Thymus (tissue), 11 donors: ENCODE results near the gene RALGDS. TPM values are rescaled to one million over a fixed set of nuclear protein-coding genes. Genes with fewer than 3 reads are reported as not detected.

ENCODE experiments used
- DNase-seq, 9 donors: peaks; one replicate each; pipeline ENCODE4 v3.0.0-alpha.2; 2013; ENCODE audit warnings: low spot score in 9 of 9, low read depth in 6 of 9, missing footprints in 1 of 9
- H3K27ac ChIP-seq, 2 donors: one replicate each; pipeline ENCODE4 v1.5.1; 2013; ENCODE audit warnings: control low read depth in 1 of 2, low read depth in 1 of 2, low read length in 1 of 2, mild to moderate bottlenecking in 1 of 2, moderate library complexity in 1 of 2
- H3K27me3 ChIP-seq, 2 donors: one replicate each; pipeline ENCODE4 v1.5.1; 2013; ENCODE audit warnings: low read length in 1 of 2; ENCODE audit not compliant: control insufficient read depth in 2 of 2, insufficient read depth in 1 of 2
- H3K36me3 ChIP-seq, 2 donors: one replicate each; pipeline ENCODE4 v1.5.1; 2013; ENCODE audit warnings: low read length in 1 of 2, mild to moderate bottlenecking in 1 of 2, moderate library complexity in 1 of 2; ENCODE audit not compliant: control insufficient read depth in 2 of 2, insufficient read depth in 2 of 2
- H3K4me1 ChIP-seq, 2 donors: one replicate each; pipeline ENCODE4 v1.5.1; 2013; ENCODE audit warnings: low read length in 2 of 2; ENCODE audit not compliant: control insufficient read depth in 2 of 2, insufficient read depth in 2 of 2
- H3K4me3 ChIP-seq, 2 donors: one replicate each; pipeline ENCODE4 v1.5.1; 2013; ENCODE audit warnings: low read length in 2 of 2, control low read depth in 1 of 2, mild to moderate bottlenecking in 1 of 2
- H3K9me3 ChIP-seq, 2 donors: one replicate each; pipeline ENCODE4 v1.5.1; 2013; ENCODE audit warnings: low read length in 1 of 2, mild to moderate bottlenecking in 1 of 2; ENCODE audit not compliant: control insufficient read depth in 2 of 2, insufficient read depth in 1 of 2
- WGBS: extraction: QIAGEN DNeasy Blood & Tissue Kit; methylation state at CpG from one replicate; pipeline ENCODE4 v1.1.7; 2013; 5-methylcytosine and 5-hydroxymethylcytosine counted together
- polyA plus RNA-seq: library from polyadenylated mRNA; stranded (reverse); fragments of 200-250 nt; gene quantifications from one replicate; pipeline ENCODE4 v1.2.3, GENCODE V29; 2013
- total RNA-seq: library from RNA; stranded (reverse); fragments of 120-200 nt; gene quantifications from one replicate; pipeline ENCODE4 v1.2.4, GENCODE V29; 2013
- donor health status: healthy.

The RALGDS gene
- total and polyA plus RNA-seq, 2 donors: 25.9 to 42.1 TPM

- peaks cover 0 to 3% of the 10 kb centered on the region in 2 donors for H3K36me3 ChIP-seq
- WGBS: 92% methylated on average over 19 of the region's 19 CpGs
- H3K9me3 ChIP-seq: no peaks in the 10 kb centered on the region
- DNase-seq: no peak
- H3K4me3 ChIP-seq: no peak overlapping the region
- H3K27ac ChIP-seq: peak overlapping the region in 1 of 2 donors; percentile 21
- peaks cover 0 to 9% of the 10 kb centered on the region in 2 donors for H3K27me3 ChIP-seq
- H3K4me1 ChIP-seq: peaks cover 4 to 62% of the 10 kb centered on the region in 2 donors
Observed at GRCh38 chr9:133122935-133123611, 2.0 kb upstream of the RALGDS start.

- no peak overlapping the region for H3K4me3 ChIP-seq
- no peak for DNase-seq
Observed at GRCh38 chr9:133122605-133122934, 1.5 kb upstream of the RALGDS start.

GRCh38 chr9:133121915-133122550, 993 bp upstream of the RALGDS start:
- Histone ChIP-seq H3K4me3 (no peak overlapping the region), H3K27me3 (peaks cover 0 to 9% of the 10 kb centered on the region in 2 donors), H3K9me3 (no peaks in the 10 kb centered on the region), H3K4me1 (peaks cover 4 to 61% of the 10 kb centered on the region in 2 donors), H3K27ac (peak overlapping the region; percentile 86 to 89), H3K36me3 (peaks cover 0 to 1% of the 10 kb centered on the region in 2 donors)
- no peak for DNase-seq
- WGBS: 82% methylated on average over 8 of the region's 8 CpGs

More at GRCh38 chr9:133122605-133122934, 1.5 kb upstream of the RALGDS start:
- H3K27me3 ChIP-seq: peaks cover 0 to 9% of the 10 kb centered on the region in 2 donors
- 97% methylated on average over 4 of the region's 4 CpGs for WGBS
- H3K4me1 ChIP-seq: peaks cover 4 to 62% of the 10 kb centered on the region in 2 donors
- peaks cover 0 to 3% of the 10 kb centered on the region in 2 donors for H3K36me3 ChIP-seq
- H3K27ac ChIP-seq: no peak overlapping the region
- no peaks in the 10 kb centered on the region for H3K9me3 ChIP-seq

GRCh38 chr9:133120501-133121197, 391 bp downstream of the RALGDS start:
- peaks cover 0 to 9% of the 10 kb centered on the region in 2 donors for H3K27me3 ChIP-seq
- no peaks in the 10 kb centered on the region for H3K36me3 ChIP-seq
- H3K27ac ChIP-seq: peak overlapping the region; percentile 43 to 83
- peaks cover 4 to 50% of the 10 kb centered on the region in 2 donors for H3K4me1 ChIP-seq
- H3K4me3 ChIP-seq: peak overlapping the region; percentile 48 to 75
- WGBS: 3% methylated on average over 66 of the region's 66 CpGs
- no peaks in the 10 kb centered on the region for H3K9me3 ChIP-seq
- no peak for DNase-seq

DNA sequence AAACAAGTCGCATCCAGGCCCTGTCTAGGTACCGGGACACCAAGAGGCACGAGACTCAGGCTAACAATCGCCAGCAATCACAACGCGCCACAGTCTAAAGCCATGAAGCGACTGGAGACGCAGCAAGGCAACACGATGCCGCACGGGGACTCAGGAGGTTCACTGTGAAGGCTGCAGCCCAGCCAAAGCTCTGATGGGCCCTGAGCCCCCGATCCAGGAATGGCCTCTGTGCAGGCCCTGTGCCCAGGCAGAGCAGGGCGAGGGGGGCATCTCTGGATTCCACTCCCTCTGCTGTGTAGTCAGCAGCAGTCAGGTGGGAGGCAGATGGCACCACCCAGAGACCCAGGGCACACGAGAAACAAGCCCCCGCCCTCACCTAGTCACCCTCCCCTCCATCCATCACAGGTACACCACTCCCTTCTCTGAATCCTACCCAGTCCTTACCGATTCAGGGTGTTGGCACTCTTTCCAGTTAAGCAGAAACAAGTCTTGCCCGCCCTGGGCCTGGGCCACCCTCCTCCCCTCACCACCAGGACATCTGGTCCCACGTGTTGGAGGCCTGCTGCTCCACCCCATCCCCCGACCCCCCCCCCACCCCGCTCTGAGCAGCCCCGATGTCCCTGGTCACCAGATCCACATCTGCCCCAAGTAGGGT, 1.1 kb downstream of the RALGDS start:
- DNase-seq: no peak
- no peaks in the 10 kb centered on the region for H3K36me3 ChIP-seq
- H3K9me3 ChIP-seq: no peaks in the 10 kb centered on the region
- peak overlapping the region; percentile 48 to 75 for H3K4me3 ChIP-seq
- peaks cover 0 to 9% of the 10 kb centered on the region in 2 donors for H3K27me3 ChIP-seq
- peak overlapping the region in 1 of 2 donors; percentile 43 for H3K27ac ChIP-seq
- 71% methylated on average over 21 of the region's 21 CpGs for WGBS
- peaks cover 4 to 56% of the 10 kb centered on the region in 2 donors for H3K4me1 ChIP-seq

DNA sequence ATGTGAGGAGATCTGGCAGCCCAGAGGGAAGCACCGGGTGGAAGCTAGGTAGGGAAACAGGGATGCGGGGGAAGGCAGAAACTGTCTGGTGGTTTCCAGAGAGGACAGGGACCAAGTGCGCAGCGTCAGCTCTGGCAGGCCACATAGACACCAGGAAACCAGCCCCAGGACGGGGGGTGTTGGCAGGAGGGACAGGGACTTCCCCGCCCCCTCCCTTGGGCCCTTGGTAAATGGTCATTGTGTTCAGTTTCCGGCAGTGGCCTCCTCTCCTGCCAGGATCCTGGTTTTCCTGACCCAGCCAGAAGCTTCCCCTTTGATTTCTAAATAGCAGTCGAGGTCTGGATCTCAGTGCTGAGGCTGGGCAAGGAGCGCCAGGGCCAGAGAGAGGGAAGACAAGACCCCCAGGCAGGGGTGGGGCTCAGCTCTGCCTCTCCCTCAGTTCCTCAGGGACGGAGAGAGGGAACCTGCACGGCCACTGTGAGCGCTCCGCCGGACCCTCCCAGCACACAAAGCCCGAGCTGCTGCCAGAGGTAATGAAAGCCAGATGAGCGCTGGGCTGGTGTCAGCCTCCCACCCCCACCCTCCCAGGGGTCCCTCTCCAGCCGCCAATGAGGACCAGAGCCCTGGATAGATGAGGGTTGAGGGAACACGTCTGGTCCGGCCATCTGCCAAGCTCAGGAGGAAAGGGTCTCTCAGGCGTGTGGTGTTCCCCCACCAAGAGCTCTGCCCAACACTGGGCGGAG, 1.8 kb downstream of the RALGDS start:
- Histone ChIP-seq H3K27me3 (peaks cover 0 to 9% of the 10 kb centered on the region in 2 donors), H3K4me1 (peaks cover 5 to 59% of the 10 kb centered on the region in 2 donors), H3K9me3 (no peaks in the 10 kb centered on the region), H3K4me3 (peak overlapping the region in 1 of 2 donors; percentile 14), H3K36me3 (no peaks in the 10 kb centered on the region), H3K27ac (peak overlapping the region; percentile 27 to 42)
- DNase-seq: no peak
- WGBS: 94% methylated on average over 21 of the region's 21 CpGs

DNA sequence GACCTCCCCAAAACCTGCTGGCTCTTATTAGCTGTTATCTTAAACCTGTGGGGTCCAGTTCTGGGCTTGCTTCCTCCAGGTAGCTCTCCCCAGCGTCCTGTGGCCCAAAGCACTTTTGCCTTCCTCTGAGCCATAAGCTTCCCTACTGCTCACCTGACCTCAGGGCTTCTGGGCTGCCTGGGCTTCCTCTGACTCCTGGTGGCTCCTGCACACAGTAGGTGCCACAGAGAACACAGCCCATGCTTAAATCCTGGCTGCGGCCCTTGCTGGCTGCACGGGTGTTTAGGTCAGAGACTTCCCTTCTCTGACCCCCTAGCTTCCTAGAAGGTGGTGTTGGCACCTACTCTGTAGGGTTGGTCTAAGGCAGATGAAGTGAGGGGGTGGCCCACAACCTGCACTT, 2.5 kb downstream of the RALGDS start:
- peaks cover 0 to 9% of the 10 kb centered on the region in 2 donors for H3K27me3 ChIP-seq
- DNase-seq: no peak
- no peaks in the 10 kb centered on the region for H3K36me3 ChIP-seq
- H3K9me3 ChIP-seq: no peaks in the 10 kb centered on the region
- H3K4me1 ChIP-seq: peaks cover 12 to 66% of the 10 kb centered on the region in 2 donors
- H3K4me3 ChIP-seq: no peak overlapping the region
- WGBS: 95% methylated on average over 3 of the region's 3 CpGs
- peak overlapping the region in 1 of 2 donors; percentile 18 for H3K27ac ChIP-seq

- no peak overlapping the region for H3K27ac ChIP-seq
- 97% methylated on average over 3 of the region's 3 CpGs for WGBS
Observed at GRCh38 chr9:133118179-133118520, 2.9 kb downstream of the RALGDS start.

More at GRCh38 chr9:133118179-133118520, 2.9 kb downstream of the RALGDS start:
- H3K27me3 ChIP-seq: peaks cover 0 to 9% of the 10 kb centered on the region in 2 donors
- peaks cover 14 to 67% of the 10 kb centered on the region in 2 donors for H3K4me1 ChIP-seq
- H3K36me3 ChIP-seq: no peaks in the 10 kb centered on the region
- DNase-seq: no peak
- no peak overlapping the region for H3K4me3 ChIP-seq
- H3K9me3 ChIP-seq: no peaks in the 10 kb centered on the region
